ENCODE data around the gene GNG8. TPM values are rescaled to one million over a fixed set of nuclear protein-coding genes. Genes with fewer than 3 reads are reported as not detected.

Gene GNG8
- total RNA-seq, 1 experiment from 2014 or later, result not detected

GRCh38 chr19:46648060-46648960 lies 12.3 kb upstream of the GNG8 start:
- Histone ChIP-seq H2BK5ac (ENCODE audit: insufficient read length, low read length) (no peak overlapping the region), H4K20me1 (ENCODE audit: control insufficient read depth, insufficient read depth, insufficient read length) (no peaks in the 10 kb centered on the region), H4K5ac (ENCODE audit: insufficient read length, low read depth, low read length) (no peak overlapping the region), H3K9ac (ENCODE audit: extremely low read depth, insufficient read length, low read length) (no peak overlapping the region), H3K27ac (ENCODE audit: insufficient read length, low read depth, low read length) (no peak overlapping the region), H3K27me3 (ENCODE audit: insufficient read depth, low read length) (peaks cover 26% of the 10 kb centered on the region), H3K23me2 (ENCODE audit: insufficient read length, low read depth, low read length, poor library complexity, severe bottlenecking) (no peaks in the 10 kb centered on the region), H2BK120ac (ENCODE audit: low read depth, low read length, poor library complexity, severe bottlenecking) (no peak overlapping the region), H4K91ac (ENCODE audit: insufficient read length, low read depth, low read length) (no peak overlapping the region), H3K56ac (ENCODE audit: insufficient read length, low read depth, low read length) (no peak overlapping the region), H3K4me1 (ENCODE audit: insufficient read depth, low read length) (no peaks in the 10 kb centered on the region), H3K18ac (ENCODE audit: insufficient read length, low read depth, low read length) (no peak overlapping the region), H3K23ac (ENCODE audit: insufficient read length, low read depth, low read length) (no peak overlapping the region), H2BK12ac (ENCODE audit: insufficient read length, low read depth, low read length) (no peak overlapping the region), H2AK5ac (ENCODE audit: insufficient read length, low read length) (no peak overlapping the region), H2BK15ac (ENCODE audit: low read depth, low read length) (no peak overlapping the region; the same call in 1 of the 2 replicates), H3K9me3 (ENCODE audit: control insufficient read depth, low read depth, low read length) (no peaks in the 10 kb centered on the region), H3K4me2 (ENCODE audit: insufficient read depth, insufficient read length, low read length) (peak overlapping the region; percentile 10), H3K4ac (ENCODE audit: low read depth, low read length) (no peak overlapping the region), H2BK20ac (ENCODE audit: low read depth, low read length, poor library complexity, severe bottlenecking) (no peak overlapping the region), H3K14ac (ENCODE audit: insufficient read depth, low read length) (no peak overlapping the region; the same call in 1 of the 2 replicates), H4K8ac (replicated peaks; ENCODE audit: insufficient read length, low read depth, low read length) (no peak overlapping the region), H3K79me2 (ENCODE audit: insufficient read depth, low read length) (no peaks in the 10 kb centered on the region), H2AFZ (ENCODE audit: low read length) (no peak overlapping the region), H3T11ph (ENCODE audit: low read length) (no peak overlapping the region), H3K79me1 (ENCODE audit: insufficient read depth, low read depth, low read length, poor library complexity, severe bottlenecking) (no peaks in the 10 kb centered on the region)
- Mint-ChIP-seq H3K4me1 (peaks cover 4 to 16% of the 10 kb centered on the region in 2 experiments; a peak in 3 of 4 replicates), H3K27ac (no peak overlapping the region), H3K4me3 (peak overlapping the region; percentile 31 to 69), H3K9me3 (peaks cover 2 to 13% of the 10 kb centered on the region in 2 experiments), H3K36me3 (ENCODE audit: insufficient read depth in 1 of 3, low read depth in 3 of 3) (peaks cover 0 to 3% (median 3%) of the 10 kb centered on the region in 3 experiments; a peak in 4 of 7 replicates), H3K27me3 (ENCODE audit: low read depth) (peaks cover 87% of the 10 kb centered on the region)
- WGBS (ENCODE audit: extremely low coverage, insufficient read length, low lambda C conversion rate), result no CpG with 5 or more reads among the region's 63 CpGs
- DNase-seq, result no peak
- TF ChIP-seq CTCF (conservative IDR thresholded peaks at IDR 0.05), result no peak
